NB4 (cell line): ENCODE data around the gene STK32C.

ENCODE experiments used
- DNase-seq: peaks from one replicate; pipeline ENCODE4 v3.0.0; 2010; ENCODE audit warnings: low read depth
- H3K4me3 ChIP-seq: one replicate; pipeline ENCODE4 v1.5.1; 2011; ENCODE audit warnings: mild to moderate bottlenecking, low read depth, low read length, moderate library complexity
- MYC ChIP-seq: IDR thresholded peaks from 2 replicates; pipeline ENCODE4 v1.6.1; 2011; ENCODE audit warnings: low read depth, low read length
- POLR2A ChIP-seq: IDR thresholded peaks from 2 replicates; pipeline ENCODE4 v1.6.1; 2011; ENCODE audit warnings: mild to moderate bottlenecking; ENCODE audit not compliant: insufficient read length; ENCODE audit errors: extremely low read depth
- TF ChIP-seq, protein P1 (sequence below): IDR thresholded peaks from 2 replicates; pipeline ENCODE4 v1.6.1; 2011; ENCODE audit warnings: low read depth, low read length
- TF ChIP-seq, protein P2 (sequence below): IDR thresholded peaks from one replicate; pipeline ENCODE4 v1.5.1; 2012; ENCODE audit warnings: low read depth, low read length

STK32C gene

DNA sequence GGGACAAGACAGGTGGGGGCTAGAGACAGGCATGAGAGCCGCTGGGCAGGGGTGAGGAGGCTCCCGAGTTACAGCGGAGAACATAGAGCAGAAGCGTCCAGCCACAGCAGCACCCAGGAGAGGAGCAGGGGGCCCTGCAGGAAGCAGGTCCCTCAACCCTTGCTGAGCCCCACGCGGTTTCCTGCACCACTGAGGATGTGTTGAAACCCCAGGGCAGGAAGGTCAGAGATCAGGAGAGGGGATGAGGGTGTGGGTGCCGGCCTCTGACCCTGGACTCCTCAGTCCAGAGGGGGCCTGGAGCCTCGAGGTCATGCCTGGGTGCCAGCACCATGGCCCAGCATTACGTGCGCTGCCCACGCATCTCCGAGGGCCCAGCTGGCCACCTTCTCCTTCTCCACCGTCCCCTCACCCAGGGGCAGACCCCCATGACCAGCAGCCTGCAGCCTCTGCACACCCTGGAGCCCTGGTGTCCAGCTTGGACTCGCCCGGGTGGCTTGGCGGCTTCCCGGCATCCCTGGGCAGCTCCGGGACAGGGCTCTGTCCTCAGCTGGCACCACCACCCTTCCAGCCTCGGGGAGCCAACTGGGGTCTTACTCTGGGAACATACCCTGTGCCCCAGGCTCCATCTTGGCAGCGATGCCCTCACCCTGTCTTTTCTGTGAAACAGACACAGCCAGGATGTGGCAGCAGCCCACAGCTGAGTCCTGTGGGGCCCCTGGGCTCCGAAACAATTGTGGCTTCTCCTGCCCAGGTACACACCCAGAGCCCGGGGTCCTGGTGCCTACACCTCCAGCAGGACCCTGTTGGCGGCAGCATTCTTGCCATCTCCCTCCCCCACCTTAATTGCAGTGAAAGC is 52.0 kb downstream of the STK32C start:
- TF ChIP-seq, protein P1, sequence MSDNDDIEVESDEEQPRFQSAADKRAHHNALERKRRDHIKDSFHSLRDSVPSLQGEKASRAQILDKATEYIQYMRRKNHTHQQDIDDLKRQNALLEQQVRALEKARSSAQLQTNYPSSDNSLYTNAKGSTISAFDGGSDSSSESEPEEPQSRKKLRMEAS, result no peak
- no peak for TF ChIP-seq POLR2A
- TF ChIP-seq, protein P2, sequence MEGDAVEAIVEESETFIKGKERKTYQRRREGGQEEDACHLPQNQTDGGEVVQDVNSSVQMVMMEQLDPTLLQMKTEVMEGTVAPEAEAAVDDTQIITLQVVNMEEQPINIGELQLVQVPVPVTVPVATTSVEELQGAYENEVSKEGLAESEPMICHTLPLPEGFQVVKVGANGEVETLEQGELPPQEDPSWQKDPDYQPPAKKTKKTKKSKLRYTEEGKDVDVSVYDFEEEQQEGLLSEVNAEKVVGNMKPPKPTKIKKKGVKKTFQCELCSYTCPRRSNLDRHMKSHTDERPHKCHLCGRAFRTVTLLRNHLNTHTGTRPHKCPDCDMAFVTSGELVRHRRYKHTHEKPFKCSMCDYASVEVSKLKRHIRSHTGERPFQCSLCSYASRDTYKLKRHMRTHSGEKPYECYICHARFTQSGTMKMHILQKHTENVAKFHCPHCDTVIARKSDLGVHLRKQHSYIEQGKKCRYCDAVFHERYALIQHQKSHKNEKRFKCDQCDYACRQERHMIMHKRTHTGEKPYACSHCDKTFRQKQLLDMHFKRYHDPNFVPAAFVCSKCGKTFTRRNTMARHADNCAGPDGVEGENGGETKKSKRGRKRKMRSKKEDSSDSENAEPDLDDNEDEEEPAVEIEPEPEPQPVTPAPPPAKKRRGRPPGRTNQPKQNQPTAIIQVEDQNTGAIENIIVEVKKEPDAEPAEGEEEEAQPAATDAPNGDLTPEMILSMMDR, result no peak
- no peak overlapping the region for H3K4me3 ChIP-seq
- DNase-seq, result peak; percentile 37

DNA sequence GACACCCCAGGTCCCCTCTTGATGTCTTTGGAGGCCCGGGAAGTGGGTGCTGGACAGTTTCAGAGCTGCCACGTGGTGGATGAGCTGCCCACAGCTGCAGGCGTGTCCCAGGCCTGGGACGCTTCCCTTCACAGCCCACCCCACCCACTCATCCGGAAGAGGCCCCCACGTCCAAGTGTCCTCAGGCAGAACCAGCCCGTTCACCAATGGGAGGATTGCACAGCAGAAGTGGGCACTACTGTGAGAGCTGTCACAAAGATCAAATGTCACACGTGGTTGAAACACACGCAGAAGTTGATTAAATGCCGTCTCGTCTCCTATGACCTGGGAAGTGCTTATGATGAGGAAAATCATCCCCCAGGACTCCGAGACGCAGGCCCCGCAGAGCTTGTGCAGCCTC is 52.9 kb downstream of the STK32C start:
- no peak overlapping the region for H3K4me3 ChIP-seq
- TF ChIP-seq MYC, result no peak
- no peak for TF ChIP-seq POLR2A
- TF ChIP-seq, protein P2, result no peak
- TF ChIP-seq, protein P1, result no peak
- DNase-seq, result no peak

DNA sequence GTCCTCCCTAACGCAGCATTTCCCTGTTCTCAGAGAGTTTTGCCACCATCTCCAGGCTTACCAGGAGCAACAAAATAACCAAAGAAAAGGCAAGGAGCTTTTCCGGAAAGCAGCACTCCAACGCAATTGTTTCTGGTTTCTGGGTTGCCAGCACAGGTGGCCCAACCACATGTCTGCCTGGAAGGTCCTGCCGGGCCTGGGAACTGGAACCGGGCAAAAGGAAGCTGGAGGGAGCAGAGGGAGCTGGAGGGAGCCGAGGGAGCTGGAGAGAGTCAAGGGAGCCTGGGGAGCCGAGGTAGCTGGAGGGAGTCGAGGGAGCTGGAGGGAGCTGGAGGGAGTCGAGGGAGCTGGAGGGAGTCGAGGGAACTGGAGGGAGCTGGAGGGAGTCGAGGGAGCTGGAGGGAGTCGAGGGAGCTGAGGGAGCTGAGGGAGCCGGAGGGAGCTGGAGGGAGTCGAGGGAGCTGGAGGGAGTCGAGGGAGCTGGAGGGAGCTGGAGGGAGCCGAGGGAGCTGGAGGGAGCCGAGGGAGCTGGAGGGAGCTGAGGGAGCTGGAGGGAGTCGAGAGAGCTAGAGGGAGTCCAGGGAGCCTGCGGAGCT is 54.6 kb downstream of the STK32C start:
- no peak overlapping the region for H3K4me3 ChIP-seq
- TF ChIP-seq, protein P2, result no peak
- TF ChIP-seq POLR2A, result no peak
- TF ChIP-seq MYC, result no peak
- TF ChIP-seq, protein P1, result no peak
- no peak for DNase-seq

DNA sequence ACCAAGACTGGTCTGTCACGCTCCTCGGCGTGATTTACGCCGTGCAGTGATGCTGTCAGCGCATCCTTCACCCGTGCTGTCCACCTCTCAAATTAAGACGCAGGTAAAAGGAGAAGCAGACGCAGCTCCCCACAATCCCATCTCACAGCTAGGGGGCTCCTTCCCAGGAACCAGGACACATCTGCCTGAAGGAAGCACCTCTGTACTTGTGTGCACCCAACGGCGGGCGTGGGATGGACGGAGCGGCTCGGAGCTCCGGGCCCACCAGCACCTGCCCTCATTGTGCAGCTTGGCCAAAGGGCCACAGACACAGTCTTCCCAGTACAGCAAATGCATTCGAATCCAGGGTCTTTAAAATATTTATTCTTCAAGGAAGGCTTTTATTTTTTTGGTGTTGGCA is 55.3 kb downstream of the STK32C start:
- TF ChIP-seq, protein P2, result peak; percentile 5
- TF ChIP-seq, protein P1, result no peak
- TF ChIP-seq POLR2A (no peak), MYC (no peak)
- H3K4me3 ChIP-seq, result no peak overlapping the region
- DNase-seq, result no peak

DNA sequence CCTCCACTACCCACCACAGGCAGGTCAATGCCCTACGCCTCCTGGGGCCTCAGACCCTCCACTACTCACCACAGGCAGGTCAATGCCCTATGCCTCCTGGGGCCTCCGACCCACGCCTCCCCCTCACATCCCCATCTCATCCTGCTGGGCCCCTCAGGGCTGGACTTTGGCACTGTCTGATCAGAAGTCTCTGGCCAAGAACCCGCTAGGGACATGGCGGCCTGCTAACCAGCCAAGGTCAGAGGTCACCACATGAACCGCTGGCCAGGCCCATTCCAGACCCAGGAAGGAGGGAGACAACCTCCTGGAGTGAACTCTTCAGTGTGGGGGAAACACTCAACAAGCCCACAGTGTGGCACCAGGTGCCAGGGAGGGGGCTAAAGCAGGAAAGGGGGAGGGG is 55.8 kb downstream of the STK32C start:
- no peak overlapping the region for H3K4me3 ChIP-seq
- TF ChIP-seq, protein P1, result no peak
- TF ChIP-seq, protein P2, result no peak
- TF ChIP-seq POLR2A (no peak), MYC (no peak)
- DNase-seq, result no peak
